ENCODE results near the gene MAPKAP1. TPM values are rescaled to one million over a fixed set of nuclear protein-coding genes. Genes with fewer than 3 reads are reported as not detected.

The MAPKAP1 gene
- total RNA-seq, 2 experiments from 2014 or later: 51.6 to 61.9 TPM

DNA sequence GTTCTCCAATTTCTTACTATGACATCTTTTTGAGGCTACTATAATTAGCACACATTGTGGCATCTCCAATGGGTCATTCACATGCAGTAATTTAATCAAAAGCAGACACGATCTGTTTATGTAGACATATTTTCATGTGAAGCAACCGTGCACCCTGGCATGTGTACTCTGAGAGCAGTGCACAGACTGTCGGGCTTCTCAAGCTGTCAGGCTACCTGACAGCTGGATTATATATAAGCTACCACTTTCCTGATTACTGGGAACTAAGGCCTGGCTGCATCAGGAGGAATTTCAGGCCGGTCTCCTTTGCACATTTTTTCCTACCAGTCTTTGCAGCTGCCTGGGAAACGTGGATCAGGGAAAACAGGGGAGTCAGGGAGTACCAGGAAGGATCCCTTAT lies 197.5 kb downstream of the MAPKAP1 start:
- ChIA-PET CTCF (interaction anchor here (0.5 to 1.3 kb wide), 2 partner anchors 34 to 102 kb away, joined by 3 read pairs; no protein-coding TSS in a partner anchor), POLR2A (no interaction called here)
- no peaks in the 10 kb centered on the region for H3K27me3 Mint-ChIP-seq
- H3K4me3 Mint-ChIP-seq: no peak overlapping the region
- DNase-seq (no peak), ATAC-seq (no peak)
- intact Hi-C loops (cut with DNase I, micrococcal nuclease): no loop called here
- H3K4me1 Mint-ChIP-seq: peaks cover 14% of the 10 kb centered on the region
- H3K27ac Mint-ChIP-seq: no peak overlapping the region
- no peaks in the 10 kb centered on the region for H3K9me3 Mint-ChIP-seq (ENCODE audit: low read depth)
- peaks cover 8% of the 10 kb centered on the region for H3K36me3 Mint-ChIP-seq (ENCODE audit: low read depth)

DNA sequence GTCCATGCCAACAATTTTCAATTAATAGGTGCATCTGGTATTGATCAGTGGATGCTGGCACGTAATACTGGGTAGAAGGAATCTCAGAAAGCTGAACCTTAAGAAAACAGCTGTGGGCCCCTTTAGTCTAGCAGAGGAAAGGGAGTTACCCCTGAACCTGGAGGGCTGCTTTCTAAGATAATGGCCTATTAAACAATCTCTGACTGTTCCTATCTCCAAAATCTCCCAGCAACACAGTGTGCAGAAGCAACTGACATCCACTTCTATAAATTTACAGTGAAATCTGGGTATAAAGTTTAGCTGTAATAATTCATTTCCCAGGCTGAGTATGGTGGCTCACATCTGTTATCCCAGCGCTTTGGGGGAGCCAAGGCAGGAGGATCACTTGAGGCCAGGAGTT lies 198.8 kb downstream of the MAPKAP1 start:
- Mint-ChIP-seq H3K9me3 (ENCODE audit: low read depth) (no peaks in the 10 kb centered on the region), H3K4me1 (peaks cover 2% of the 10 kb centered on the region), H3K36me3 (ENCODE audit: low read depth) (peaks cover 11% of the 10 kb centered on the region), H3K27ac (no peak overlapping the region), H3K4me3 (no peak overlapping the region), H3K27me3 (no peaks in the 10 kb centered on the region)
- no peak for DNase-seq
- ATAC-seq: no peak
- ChIA-PET CTCF (interaction anchor here (0.5 to 1.3 kb wide), 3 partner anchors 10 to 100 kb away, joined by 3 read pairs; no protein-coding TSS in a partner anchor), POLR2A (no interaction called here)
- intact Hi-C loops (cut with DNase I, micrococcal nuclease): no loop called here

DNA sequence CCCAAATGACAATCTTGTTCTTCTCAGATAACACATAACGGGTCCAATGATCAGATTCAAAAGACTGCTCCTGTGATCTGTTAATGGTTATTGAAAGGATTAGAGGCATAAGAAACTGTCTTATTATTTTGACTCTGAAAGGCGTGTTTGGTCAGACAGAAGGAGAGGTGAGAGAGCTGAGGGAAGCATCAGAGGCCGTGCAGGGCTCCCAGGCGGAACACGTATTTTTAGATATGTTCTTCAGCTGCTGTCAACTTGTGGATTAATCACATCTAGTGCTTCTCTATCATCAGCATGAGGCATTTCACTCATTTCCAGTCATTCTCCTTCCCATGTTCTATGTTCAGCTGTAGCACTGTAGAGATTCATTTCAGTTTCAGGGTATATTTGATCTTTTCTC lies 199.8 kb downstream of the MAPKAP1 start:
- ATAC-seq (no peak), DNase-seq (no peak)
- intact Hi-C loops (cut with DNase I, micrococcal nuclease): no loop called here
- Mint-ChIP-seq H3K27me3 (no peaks in the 10 kb centered on the region), H3K4me3 (no peak overlapping the region), H3K4me1 (no peaks in the 10 kb centered on the region), H3K9me3 (ENCODE audit: low read depth) (no peaks in the 10 kb centered on the region), H3K27ac (no peak overlapping the region), H3K36me3 (ENCODE audit: low read depth) (peaks cover 15% of the 10 kb centered on the region)
- CTCF ChIA-PET: no interaction called here
- POLR2A ChIA-PET: no interaction called here

DNA sequence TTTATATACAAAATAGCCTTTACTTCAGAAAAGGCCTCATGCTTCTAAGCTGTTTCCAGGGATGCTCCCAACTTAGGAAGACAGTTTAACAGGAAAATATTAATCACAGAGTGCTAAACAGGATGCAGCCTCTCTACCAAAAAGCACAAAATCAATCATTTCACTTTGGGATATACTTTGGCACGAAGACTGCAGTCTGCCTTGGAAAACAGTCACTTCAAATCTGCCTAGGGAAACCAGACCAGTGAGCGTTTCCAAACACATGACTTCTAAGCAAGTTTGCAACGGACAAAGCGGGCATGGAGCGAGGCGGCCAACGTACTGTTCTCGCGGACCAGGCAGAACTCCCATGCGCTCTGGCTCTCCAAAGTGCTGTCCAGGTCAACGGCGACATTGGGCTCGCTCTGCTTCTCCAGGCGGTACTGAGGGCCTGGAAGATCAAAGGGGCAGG lies 201.0 kb downstream of the MAPKAP1 start:
- ATAC-seq (no peak), DNase-seq (no peak)
- ChIA-PET POLR2A (no interaction called here), CTCF (no interaction called here)
- no peak overlapping the region for H3K4me3 Mint-ChIP-seq
- no peak overlapping the region for H3K27ac Mint-ChIP-seq
- intact Hi-C loops (cut with DNase I, micrococcal nuclease): no loop called here
- peaks cover 18% of the 10 kb centered on the region for H3K36me3 Mint-ChIP-seq (ENCODE audit: low read depth)
- H3K4me1 Mint-ChIP-seq: no peaks in the 10 kb centered on the region
- no peaks in the 10 kb centered on the region for H3K9me3 Mint-ChIP-seq (ENCODE audit: low read depth)
- no peaks in the 10 kb centered on the region for H3K27me3 Mint-ChIP-seq

DNA sequence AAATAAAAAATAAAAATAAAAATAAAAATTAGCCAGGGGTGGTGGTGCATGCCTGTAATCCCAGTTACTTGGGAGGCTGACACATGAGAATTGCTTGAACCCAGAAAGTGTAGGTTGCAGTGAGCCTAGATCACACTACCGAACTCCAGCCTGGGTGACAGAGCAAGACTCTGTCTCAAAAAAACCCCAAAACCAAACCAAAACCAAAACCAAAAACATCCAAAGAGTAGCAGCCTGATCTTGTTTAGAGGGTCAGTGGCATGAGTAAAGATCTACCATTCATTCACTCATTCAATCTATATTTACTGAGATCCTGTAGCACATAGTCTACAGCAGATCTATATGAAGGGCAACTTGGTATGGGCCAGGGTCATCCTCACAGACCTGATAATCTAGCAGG lies 202.4 kb downstream of the MAPKAP1 start:
- no peaks in the 10 kb centered on the region for H3K9me3 Mint-ChIP-seq (ENCODE audit: low read depth)
- DNase-seq (no peak), ATAC-seq (no peak)
- peaks cover 18% of the 10 kb centered on the region for H3K36me3 Mint-ChIP-seq (ENCODE audit: low read depth)
- no peaks in the 10 kb centered on the region for H3K27me3 Mint-ChIP-seq
- POLR2A ChIA-PET: no interaction called here
- H3K4me3 Mint-ChIP-seq: no peak overlapping the region
- H3K27ac Mint-ChIP-seq: no peak overlapping the region
- CTCF ChIA-PET: no interaction called here
- intact Hi-C loops (cut with DNase I, micrococcal nuclease): no loop called here
- H3K4me1 Mint-ChIP-seq: no peaks in the 10 kb centered on the region

DNA sequence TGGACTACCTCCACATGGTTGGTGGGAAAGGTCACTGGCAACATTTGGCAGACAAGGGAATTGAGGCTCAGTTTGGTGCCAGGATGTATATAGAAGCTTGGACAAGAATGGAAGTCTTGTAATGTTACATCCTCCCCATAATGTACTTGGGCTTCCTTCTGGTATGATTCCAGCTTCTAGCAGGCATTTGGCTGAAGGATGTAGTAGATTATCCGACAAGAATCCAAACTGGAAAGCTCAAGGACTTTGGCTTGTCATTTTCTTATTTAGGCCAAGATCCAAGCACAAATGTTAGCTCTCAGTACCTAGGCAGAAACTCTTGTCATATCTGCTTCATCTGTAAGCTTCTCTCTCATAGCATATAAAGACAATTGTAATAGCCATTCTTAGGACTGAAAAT lies 209.1 kb downstream of the MAPKAP1 start:
- ChIA-PET POLR2A (no interaction called here), CTCF (interaction anchor here (0.6 to 1.1 kb wide), 2 partner anchors 10 to 767 kb away, joined by 3 read pairs; no protein-coding TSS in a partner anchor)
- DNase-seq: no peak
- no peak overlapping the region for H3K4me3 Mint-ChIP-seq
- peaks cover 6% of the 10 kb centered on the region for H3K36me3 Mint-ChIP-seq (ENCODE audit: low read depth)
- H3K4me1 Mint-ChIP-seq: peaks cover 4% of the 10 kb centered on the region
- intact Hi-C loops (cut with DNase I, micrococcal nuclease): no loop called here
- H3K27ac Mint-ChIP-seq: no peak overlapping the region
- no peak for ATAC-seq
- H3K27me3 Mint-ChIP-seq: no peaks in the 10 kb centered on the region
- no peaks in the 10 kb centered on the region for H3K9me3 Mint-ChIP-seq (ENCODE audit: low read depth)

DNA sequence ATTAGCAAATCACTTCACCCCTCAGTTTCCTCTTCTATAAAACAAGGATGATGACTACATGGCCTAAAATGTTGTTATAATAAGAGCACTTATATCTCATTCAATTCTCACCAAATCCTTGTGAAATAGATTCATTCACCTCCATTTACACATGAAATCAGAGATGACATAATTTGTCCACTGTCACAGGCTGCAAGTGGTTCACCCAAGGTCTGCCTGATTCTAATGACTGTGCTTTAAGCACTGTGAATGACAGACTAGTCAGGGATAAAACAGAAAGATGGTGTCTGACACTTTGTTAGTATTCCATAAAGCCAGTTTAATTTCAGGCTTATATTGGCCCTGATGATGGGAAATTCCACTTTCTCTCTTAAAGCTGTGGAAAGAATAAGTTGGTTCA lies 209.5 kb downstream of the MAPKAP1 start:
- H3K9me3 Mint-ChIP-seq (ENCODE audit: low read depth): no peaks in the 10 kb centered on the region
- POLR2A ChIA-PET: no interaction called here
- CTCF ChIA-PET: interaction anchor here (1.1 kb wide), 1 partner anchor 11 kb away, joined by 3 read pairs; no protein-coding TSS in a partner anchor
- no peak overlapping the region for H3K4me3 Mint-ChIP-seq
- no peak overlapping the region for H3K27ac Mint-ChIP-seq
- DNase-seq (no peak), ATAC-seq (no peak)
- no peaks in the 10 kb centered on the region for H3K27me3 Mint-ChIP-seq
- intact Hi-C loops (cut with DNase I, micrococcal nuclease): no loop called here
- peaks cover 4% of the 10 kb centered on the region for H3K4me1 Mint-ChIP-seq
- peaks cover 6% of the 10 kb centered on the region for H3K36me3 Mint-ChIP-seq (ENCODE audit: low read depth)

DNA sequence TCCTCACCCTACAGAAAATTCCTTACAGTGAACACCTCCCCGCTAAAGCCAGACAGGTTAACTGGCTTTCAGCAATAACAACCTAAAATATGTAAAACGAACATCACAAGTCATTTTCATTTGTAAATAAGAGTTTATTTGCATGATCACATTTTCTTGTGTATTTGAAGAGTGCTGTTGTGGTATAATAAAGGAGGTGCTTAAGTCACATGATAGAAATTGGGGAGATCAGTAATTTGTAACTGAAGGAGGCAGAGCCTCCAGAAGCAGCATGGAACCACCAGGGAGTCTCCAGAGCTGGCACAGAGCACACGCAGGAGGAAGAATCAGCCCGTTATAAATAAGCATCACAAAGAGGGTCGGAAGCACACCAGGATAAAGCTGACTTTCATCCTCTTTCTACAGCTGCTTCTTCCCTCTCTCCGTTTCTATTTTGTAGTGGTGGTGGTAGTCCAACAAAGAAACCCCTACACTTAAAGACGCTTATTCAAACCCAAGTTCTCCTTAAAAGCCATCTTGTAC lies 210.6 kb downstream of the MAPKAP1 start:
- Mint-ChIP-seq H3K36me3 (ENCODE audit: low read depth) (peaks cover 3% of the 10 kb centered on the region), H3K4me1 (peaks cover 4% of the 10 kb centered on the region), H3K27ac (no peak overlapping the region), H3K9me3 (ENCODE audit: low read depth) (no peaks in the 10 kb centered on the region), H3K27me3 (no peaks in the 10 kb centered on the region), H3K4me3 (no peak overlapping the region)
- no peak for DNase-seq
- intact Hi-C loops (cut with DNase I, micrococcal nuclease): no loop called here
- ATAC-seq: no peak
- ChIA-PET POLR2A (no interaction called here), CTCF (no interaction called here)

DNA sequence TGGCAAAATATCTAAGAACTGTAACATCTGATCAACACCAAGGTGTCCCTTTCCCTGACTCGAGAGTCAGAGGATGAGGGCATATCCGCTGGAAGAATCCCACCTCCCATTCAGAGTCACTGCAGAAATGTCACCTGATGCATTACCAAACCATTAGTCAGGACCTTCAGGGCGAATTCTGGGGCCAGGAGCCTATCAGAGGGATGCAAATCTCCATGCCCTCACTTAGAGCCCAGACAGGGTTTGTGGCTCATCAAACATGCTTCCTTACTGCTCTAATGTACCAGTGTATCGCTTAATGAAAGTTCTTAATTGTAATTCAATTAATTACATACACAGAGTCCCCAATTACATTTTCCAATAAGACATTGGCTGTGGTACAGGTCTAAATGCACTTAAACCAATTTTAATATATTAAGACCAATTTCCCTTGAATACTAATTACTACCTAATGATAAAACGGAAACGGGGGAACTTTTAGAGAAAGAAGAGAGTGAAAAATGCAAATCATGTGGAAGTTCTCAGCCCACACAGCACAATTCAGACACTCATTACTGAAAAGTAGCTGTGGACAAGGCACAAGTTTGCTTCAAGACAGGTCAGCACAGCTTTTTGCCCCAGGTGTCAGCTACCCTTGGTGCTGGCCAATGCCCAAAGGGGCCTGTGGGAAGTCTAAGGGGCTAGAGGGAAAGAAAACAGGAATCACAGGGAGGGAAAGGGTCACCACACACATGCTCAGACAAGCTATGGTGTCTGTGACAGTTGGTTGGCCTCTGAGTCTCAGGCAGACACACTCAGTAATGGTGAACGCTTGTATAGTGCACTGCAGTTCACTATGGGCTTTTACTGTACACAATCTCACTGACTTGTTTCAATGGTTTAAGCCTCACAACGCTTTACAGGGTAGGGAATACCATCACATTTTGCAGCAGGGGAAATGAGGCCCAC lies 211.6 kb downstream of the MAPKAP1 start:
- ATAC-seq: no peak
- no peaks in the 10 kb centered on the region for H3K9me3 Mint-ChIP-seq (ENCODE audit: low read depth)
- H3K4me3 Mint-ChIP-seq: no peak overlapping the region
- no peak for DNase-seq
- ChIA-PET CTCF (no interaction called here), POLR2A (no interaction called here)
- H3K36me3 Mint-ChIP-seq (ENCODE audit: low read depth): peaks cover 3% of the 10 kb centered on the region
- no peaks in the 10 kb centered on the region for H3K27me3 Mint-ChIP-seq
- intact Hi-C loops (cut with DNase I, micrococcal nuclease): no loop called here
- no peak overlapping the region for H3K27ac Mint-ChIP-seq
- peaks cover 4% of the 10 kb centered on the region for H3K4me1 Mint-ChIP-seq

DNA sequence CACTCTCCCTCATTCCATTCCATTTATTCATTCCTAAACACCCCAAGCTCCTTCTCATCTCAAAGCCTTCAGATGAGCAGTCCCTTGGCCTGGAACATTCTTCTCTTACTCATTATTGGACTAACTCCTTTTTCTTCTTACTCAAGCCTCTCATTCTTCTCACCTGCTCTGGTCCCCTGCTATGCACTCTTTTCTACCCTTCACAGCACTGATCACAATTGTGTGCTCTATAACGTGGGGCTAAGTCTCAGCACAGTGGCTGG lies 212.4 kb downstream of the MAPKAP1 start:
- ChIA-PET POLR2A (no interaction called here), CTCF (no interaction called here)
- Mint-ChIP-seq H3K9me3 (ENCODE audit: low read depth) (no peaks in the 10 kb centered on the region), H3K27ac (no peak overlapping the region), H3K36me3 (ENCODE audit: low read depth) (peaks cover 3% of the 10 kb centered on the region), H3K27me3 (no peaks in the 10 kb centered on the region), H3K4me1 (peaks cover 4% of the 10 kb centered on the region), H3K4me3 (no peak overlapping the region)
- intact Hi-C loops (cut with DNase I, micrococcal nuclease): no loop called here
- no peak for ATAC-seq
- no peak for DNase-seq

DNA sequence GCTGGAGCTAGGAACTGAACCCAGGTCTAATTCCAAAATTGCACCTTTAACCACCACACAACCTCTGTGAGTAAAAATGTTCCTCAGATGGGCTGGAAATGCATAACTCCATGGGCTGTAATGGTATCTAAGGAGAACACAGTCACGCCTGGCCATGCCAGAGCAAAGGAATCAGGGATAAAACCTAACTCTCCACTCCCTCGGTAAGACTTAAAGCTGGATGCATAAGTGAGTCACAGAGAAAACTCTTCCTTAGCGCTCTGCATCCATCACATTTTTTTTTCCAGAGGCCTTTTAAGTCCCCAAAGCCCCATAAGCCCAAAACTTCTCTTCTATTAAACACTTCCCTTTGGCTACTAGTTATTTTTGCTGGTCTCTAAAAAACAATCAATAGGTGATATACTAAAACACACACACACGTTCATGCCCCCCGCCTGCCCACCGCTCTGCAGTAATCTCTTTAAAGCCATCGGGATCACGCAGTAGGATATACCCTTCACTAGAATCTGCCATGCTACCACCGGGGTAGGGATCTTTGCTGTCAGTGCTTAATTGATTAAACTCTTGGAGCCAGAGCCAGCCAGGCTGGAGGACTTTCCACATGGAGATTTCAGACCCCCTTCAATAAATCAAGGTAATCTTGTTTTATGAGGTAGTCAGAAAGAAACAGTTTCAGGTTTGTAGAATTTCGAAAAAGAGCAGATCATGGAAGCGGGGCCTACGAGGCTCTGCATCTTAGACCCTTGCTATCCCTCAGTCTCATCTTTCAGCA lies 212.9 kb downstream of the MAPKAP1 start:
- intact Hi-C loops (cut with DNase I, micrococcal nuclease): no loop called here
- Mint-ChIP-seq H3K36me3 (ENCODE audit: low read depth) (peaks cover 3% of the 10 kb centered on the region), H3K27me3 (no peaks in the 10 kb centered on the region), H3K4me3 (no peak overlapping the region), H3K4me1 (peaks cover 4% of the 10 kb centered on the region), H3K9me3 (ENCODE audit: low read depth) (no peaks in the 10 kb centered on the region), H3K27ac (no peak overlapping the region)
- POLR2A ChIA-PET: no interaction called here
- DNase-seq (no peak), ATAC-seq (no peak)
- CTCF ChIA-PET: no interaction called here

DNA sequence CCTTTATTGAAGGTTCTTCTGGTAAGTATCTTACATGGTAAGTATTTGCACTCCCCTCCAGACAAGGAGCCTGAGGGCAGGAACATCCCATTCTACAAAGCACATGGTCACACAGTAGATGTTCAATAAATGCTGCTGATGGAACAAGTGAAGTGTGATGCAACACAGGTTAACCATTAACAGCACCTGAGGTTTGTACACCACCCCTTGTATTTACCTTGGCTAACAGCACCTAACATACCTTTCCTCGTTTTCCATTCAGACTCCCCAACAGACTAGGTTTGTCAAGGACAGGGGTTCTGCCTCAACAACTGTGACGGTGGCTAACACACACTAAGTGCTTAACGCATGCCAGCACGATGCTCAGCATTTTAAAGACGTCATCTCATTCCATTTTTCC lies 213.6 kb downstream of the MAPKAP1 start:
- H3K27me3 Mint-ChIP-seq: no peaks in the 10 kb centered on the region
- ATAC-seq (no peak), DNase-seq (no peak)
- H3K4me1 Mint-ChIP-seq: peaks cover 4% of the 10 kb centered on the region
- H3K9me3 Mint-ChIP-seq (ENCODE audit: low read depth): no peaks in the 10 kb centered on the region
- ChIA-PET CTCF (interaction anchor here (1.7 kb wide), 1 partner anchor 18 kb away, joined by 5 read pairs; no protein-coding TSS in a partner anchor), POLR2A (no interaction called here)
- no peak overlapping the region for H3K27ac Mint-ChIP-seq
- peaks cover 3% of the 10 kb centered on the region for H3K36me3 Mint-ChIP-seq (ENCODE audit: low read depth)
- no peak overlapping the region for H3K4me3 Mint-ChIP-seq
- intact Hi-C loops (cut with DNase I, micrococcal nuclease): no loop called here

All from activated CD4-positive, alpha-beta T cell treated with anti-CD3 and anti-CD28 coated beads for 36 hours (primary cell).